Measurements from ENCODE around the gene LRRC46.

- TF ChIP-seq CTCF (IDR thresholded peaks at IDR 0.05): no peak
- TF ChIP-seq POLR2A (IDR thresholded peaks at IDR 0.05): no peak
These were observed 47.6 kb downstream of the LRRC46 start for GRCh38 chr17:47879028-47879585.
